ENCODE data around the gene TTC36. TPM values are rescaled to one million over a fixed set of nuclear protein-coding genes. Genes with fewer than 3 reads are reported as not detected.

TTC36 gene
- total and polyA plus RNA-seq, 2 experiments from 2014 or later = 0.40 to 1.0 TPM

GRCh38 chr11:118524356-118524755 lies 2.9 kb upstream of the TTC36 start:
- H3K27me3 Mint-ChIP-seq (ENCODE audit: insufficient read depth, low read depth, poor library complexity) = peaks cover 13% of the 10 kb centered on the region
- Histone ChIP-seq H3K36me3 (ENCODE audit: insufficient read depth) (peaks cover 34% of the 10 kb centered on the region), H3K9me2 (ENCODE audit: insufficient read depth) (no peaks in the 10 kb centered on the region; the same call in 1 of the 2 replicates), H3K27ac (ENCODE audit: low read depth) (0 out of 2 replicates have a peak overlapping the region, but pooled peaks have one; percentile 63), H3K4me3 (no peak overlapping the region), H3K4me2 (no peak overlapping the region), H2AFZ (no peak overlapping the region), H3F3A (replicated peaks; ENCODE audit: low read depth) (peaks cover 34% of the 10 kb centered on the region), H3K79me2 (replicated peaks; ENCODE audit: insufficient read depth) (no peaks in the 10 kb centered on the region), H3K4me1 (ENCODE audit: insufficient read depth) (peaks cover 4% of the 10 kb centered on the region; the same call in 1 of the 2 replicates), H3K27me3 (ENCODE audit: insufficient read depth) (no peaks in the 10 kb centered on the region), H4K20me1 (replicated peaks; ENCODE audit: insufficient read depth) (peaks cover 12% of the 10 kb centered on the region)
- no peaks in the 10 kb centered on the region; the same call in 2 of the 3 replicates for H3K9me3 Mint-ChIP-seq
- H3K4me1 Mint-ChIP-seq = peaks cover 15% of the 10 kb centered on the region
- DNase-seq (ENCODE audit: low spot score) = no peak
- no peak overlapping the region for H3K4me3 Mint-ChIP-seq
- peaks cover 54% of the 10 kb centered on the region for H3K36me3 Mint-ChIP-seq (ENCODE audit: low read depth)
- H3K27ac Mint-ChIP-seq = no peak overlapping the region
- ATAC-seq = no peak
- no peak for TF ChIP-seq ZNF331 (CRISPR knock-in tag; IDR thresholded peaks at IDR 0.05; ENCODE audit: low read depth)
- no peak for TF ChIP-seq ZNF462 (CRISPR knock-in tag; IDR thresholded peaks at IDR 0.05)
- no peak for TF ChIP-seq ZNF114 (CRISPR knock-in tag; IDR thresholded peaks at IDR 0.05)
- no peak for TF ChIP-seq ETS1 (IDR thresholded peaks at IDR 0.05)
- no peak for TF ChIP-seq NANOG (IDR thresholded peaks at IDR 0.05; ENCODE audit: borderline replicate concordance)
- TF ChIP-seq EZH2 (IDR thresholded peaks at IDR 0.05; ENCODE audit: low read depth, unreplicated experiment) = no peak
- no peak for TF ChIP-seq POLR2AphosphoS5 (IDR thresholded peaks at IDR 0.05; ENCODE audit: low read depth)
- no peak for TF ChIP-seq EZH2phosphoT487 (IDR thresholded peaks at IDR 0.05; ENCODE audit: unreplicated experiment)
- no peak for TF ChIP-seq CREB1 (CRISPR knock-in tag; IDR thresholded peaks at IDR 0.05; ENCODE audit: low read depth)
- TF ChIP-seq REST (IDR thresholded peaks at IDR 0.05; ENCODE audit: unreplicated experiment) = no peak
- TF ChIP-seq CTCF (conservative IDR thresholded peaks at IDR 0.05; ENCODE audit: low read depth in 2 of 2) = no peak
- TF ChIP-seq STAT1 (IDR thresholded peaks at IDR 0.05; ENCODE audit: unreplicated experiment) = no peak
- no peak for TF ChIP-seq JUNB (IDR thresholded peaks at IDR 0.05; ENCODE audit: unreplicated experiment)

Measured in GM23338 (cell line).